ENCODE results near the gene PLEKHA8.
"Not testable (repeated sequence)": the region's sequence is repeated elsewhere in the genome, so short reads cannot be mapped to it uniquely, and the experiment has no call there.

The PLEKHA8 gene

GRCh38 chr7:30049173-30049572, 21.0 kb downstream of the PLEKHA8 start:
- no peak for TF ChIP-seq CTCF (IDR thresholded peaks at IDR 0.05; ENCODE audit: low read depth, low read length)
- no peak overlapping the region for H3K27ac ChIP-seq
- no peaks in the 10 kb centered on the region for H3K27me3 ChIP-seq (ENCODE audit: insufficient read depth, low read depth, severe bottlenecking)
- no peak for DNase-seq
- H3K36me3 ChIP-seq: peaks cover 54% of the 10 kb centered on the region
- no peaks in the 10 kb centered on the region for H3K9me3 ChIP-seq (ENCODE audit: severe bottlenecking)
- H3K4me3 ChIP-seq (ENCODE audit: low read depth, low read length): no peak overlapping the region

GRCh38 chr7:30053068-30053467, 24.9 kb downstream of the PLEKHA8 start:
- peaks cover 52% of the 10 kb centered on the region for H3K36me3 ChIP-seq
- H3K27me3 ChIP-seq (ENCODE audit: insufficient read depth, low read depth, severe bottlenecking): no peaks in the 10 kb centered on the region

GRCh38 chr7:30057741-30058140, 29.5 kb downstream of the PLEKHA8 start:
- no peak for DNase-seq
- Histone ChIP-seq H3K9me3 (ENCODE audit: severe bottlenecking) (no peaks in the 10 kb centered on the region), H3K27me3 (ENCODE audit: insufficient read depth, low read depth, severe bottlenecking) (no peaks in the 10 kb centered on the region), H3K4me3 (ENCODE audit: low read depth, low read length) (no peak overlapping the region), H3K27ac (no peak overlapping the region), H3K36me3 (peaks cover 46% of the 10 kb centered on the region)
- no peak for TF ChIP-seq CTCF (IDR thresholded peaks at IDR 0.05; ENCODE audit: low read depth, low read length)

More at GRCh38 chr7:30053068-30053467, 24.9 kb downstream of the PLEKHA8 start:
- Histone ChIP-seq H3K27ac (no peak overlapping the region), H3K4me3 (ENCODE audit: low read depth, low read length) (no peak overlapping the region), H3K9me3 (ENCODE audit: severe bottlenecking) (no peaks in the 10 kb centered on the region)
- DNase-seq: no peak
- TF ChIP-seq CTCF (IDR thresholded peaks at IDR 0.05; ENCODE audit: low read depth, low read length): no peak

- DNase-seq: peak; percentile 33
- H3K4me3 ChIP-seq (ENCODE audit: low read depth, low read length); H3K27me3 ChIP-seq (ENCODE audit: insufficient read depth, low read depth, severe bottlenecking); H3K27ac ChIP-seq; H3K9me3 ChIP-seq (ENCODE audit: severe bottlenecking): not testable (repeated sequence)
- peaks cover 36% of the 10 kb centered on the region for H3K36me3 ChIP-seq
- TF ChIP-seq CTCF (IDR thresholded peaks at IDR 0.05; ENCODE audit: low read depth, low read length): peak; percentile 42; the same call in 1 of the 2 replicates
Measured at GRCh38 chr7:30061786-30062185, 33.6 kb downstream of the PLEKHA8 start.

- no peak for TF ChIP-seq CTCF (IDR thresholded peaks at IDR 0.05; ENCODE audit: low read depth, low read length)
- no peak for DNase-seq
- no peak overlapping the region for H3K4me3 ChIP-seq (ENCODE audit: low read depth, low read length)
- no peaks in the 10 kb centered on the region for H3K27me3 ChIP-seq (ENCODE audit: insufficient read depth, low read depth, severe bottlenecking)
- no peak overlapping the region for H3K27ac ChIP-seq
- peaks cover 33% of the 10 kb centered on the region for H3K36me3 ChIP-seq
- no peaks in the 10 kb centered on the region for H3K9me3 ChIP-seq (ENCODE audit: severe bottlenecking)
Measured at GRCh38 chr7:30062587-30062986, 34.4 kb downstream of the PLEKHA8 start.

GRCh38 chr7:30065746-30066145, 37.5 kb downstream of the PLEKHA8 start:
- peaks cover 24% of the 10 kb centered on the region for H3K36me3 ChIP-seq
- H3K27me3 ChIP-seq (ENCODE audit: insufficient read depth, low read depth, severe bottlenecking): no peaks in the 10 kb centered on the region
- DNase-seq: no peak
- H3K9me3 ChIP-seq (ENCODE audit: severe bottlenecking): no peaks in the 10 kb centered on the region
- H3K27ac ChIP-seq: no peak overlapping the region
- no peak overlapping the region for H3K4me3 ChIP-seq (ENCODE audit: low read depth, low read length)
- no peak for TF ChIP-seq CTCF (IDR thresholded peaks at IDR 0.05; ENCODE audit: low read depth, low read length)
